Measurements from ENCODE around the gene NEK5. TPM values are rescaled to one million over a fixed set of nuclear protein-coding genes. Genes with fewer than 3 reads are reported as not detected.

Gene NEK5
- total RNA-seq, 1 donor from 2014 or later = 0.07 TPM

DNA sequence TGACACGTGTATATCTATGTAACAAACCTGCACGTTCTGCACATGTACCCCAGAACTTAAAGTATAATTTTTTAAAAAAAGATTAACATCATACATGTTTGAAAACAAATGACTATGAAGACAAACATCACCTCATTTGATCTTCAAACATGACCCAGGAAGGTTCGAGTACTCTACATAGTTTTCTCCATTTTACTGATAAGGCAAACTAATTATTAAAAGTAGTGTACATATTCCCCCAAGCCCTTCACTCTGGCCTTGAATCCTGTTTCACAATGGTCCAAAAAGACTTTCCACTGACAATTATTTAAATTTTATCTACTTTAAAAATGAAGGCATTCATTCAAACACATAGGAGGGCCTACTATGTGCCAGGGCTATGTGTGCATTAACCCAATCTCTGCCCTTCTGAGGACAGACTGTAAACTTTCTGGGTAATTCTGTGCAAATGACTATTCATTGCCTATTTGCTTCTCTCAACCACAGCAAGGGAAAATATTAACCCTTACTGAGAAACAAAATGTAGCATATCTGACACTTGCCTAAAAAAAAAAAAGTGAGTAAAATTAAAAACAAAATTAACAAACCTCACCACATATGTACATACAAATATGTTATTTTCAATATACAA is 139.8 kb downstream of the NEK5 start:
- DNase-seq (ENCODE audit: low read depth, low spot score) = no peak

Other genes starting within 250 kb of the NEK5 start
- gene ATP7B, start 117.6 kb downstream of the NEK5 start, total RNA-seq = 3.4 and 6.5 TPM in 2 replicates
- 12.5 and 23.4 TPM in 2 replicates for gene ALG11, start 116.7 kb downstream of the NEK5 start, total RNA-seq
- 7.9 and 13.6 TPM in 2 replicates for gene UTP14C, start 104.4 kb downstream of the NEK5 start, total RNA-seq
- 8.5 and 16.9 TPM in 2 replicates for gene NEK3, start 30.5 kb upstream of the NEK5 start, total RNA-seq